GM10847 (cell line): Measurements from ENCODE around the gene CTRL.

ENCODE experiments used
- POLR2A ChIP-seq: IDR thresholded peaks from 2 replicates; pipeline ENCODE4 v1.6.1; 2011; ENCODE audit not compliant: insufficient read length; ENCODE audit errors: extremely low read depth

Gene CTRL

DNA sequence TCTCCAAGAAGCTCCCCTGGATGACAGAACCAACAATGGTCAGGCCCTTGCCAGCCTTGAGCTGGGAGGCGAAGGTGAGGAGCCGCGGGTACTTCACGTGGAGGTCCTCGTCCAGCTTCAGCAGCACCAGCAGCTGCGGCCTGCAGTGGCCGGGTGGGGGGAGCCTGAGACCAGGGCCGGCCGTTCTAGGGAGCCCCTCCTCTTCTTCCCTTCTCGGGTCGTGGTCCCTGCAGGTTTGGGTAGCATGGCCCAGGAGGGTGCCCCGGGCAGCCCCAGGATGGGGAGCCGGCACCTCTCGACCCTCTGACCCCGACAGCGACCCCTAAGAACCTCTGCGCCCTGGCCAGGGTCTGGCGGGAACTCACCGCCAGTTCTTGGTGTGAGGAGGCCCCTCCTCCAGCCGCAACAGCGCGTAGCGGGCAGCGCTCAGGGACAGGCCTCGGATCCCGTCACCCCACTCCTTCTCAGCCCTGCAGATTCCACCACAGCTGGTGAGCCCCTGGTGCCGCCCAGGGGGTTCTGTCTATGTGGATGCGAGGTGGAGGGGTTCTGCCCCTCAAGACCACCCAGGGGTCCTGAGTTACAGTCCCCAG, 15.4 kb upstream of the CTRL start:
- TF ChIP-seq POLR2A = no peak

DNA sequence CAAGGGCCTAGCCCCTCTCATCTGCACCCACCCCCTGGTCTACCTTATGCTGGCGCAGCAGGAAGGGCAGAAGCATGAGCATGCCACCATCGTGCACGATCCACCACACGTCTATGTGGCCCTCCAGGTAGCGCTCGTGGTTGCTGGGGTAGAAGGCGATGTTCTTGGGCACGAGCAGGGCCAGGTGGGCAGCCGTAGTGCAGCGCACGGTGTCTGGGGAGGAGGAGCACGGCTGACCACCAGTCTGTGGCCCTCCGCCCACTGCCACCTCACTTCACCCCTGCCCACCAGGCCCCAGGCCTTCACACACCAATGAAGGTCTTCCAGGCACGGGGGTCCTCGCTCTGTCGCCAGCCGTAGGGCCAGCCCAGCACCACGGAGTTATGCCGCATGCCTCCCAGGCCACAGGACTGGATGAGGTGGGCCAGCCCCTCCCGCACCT, 14.5 kb upstream of the CTRL start:
- no peak for TF ChIP-seq POLR2A

- no peak for TF ChIP-seq POLR2A
Measured at GRCh38 chr16:67945392-67945933, 13.8 kb upstream of the CTRL start.

DNA sequence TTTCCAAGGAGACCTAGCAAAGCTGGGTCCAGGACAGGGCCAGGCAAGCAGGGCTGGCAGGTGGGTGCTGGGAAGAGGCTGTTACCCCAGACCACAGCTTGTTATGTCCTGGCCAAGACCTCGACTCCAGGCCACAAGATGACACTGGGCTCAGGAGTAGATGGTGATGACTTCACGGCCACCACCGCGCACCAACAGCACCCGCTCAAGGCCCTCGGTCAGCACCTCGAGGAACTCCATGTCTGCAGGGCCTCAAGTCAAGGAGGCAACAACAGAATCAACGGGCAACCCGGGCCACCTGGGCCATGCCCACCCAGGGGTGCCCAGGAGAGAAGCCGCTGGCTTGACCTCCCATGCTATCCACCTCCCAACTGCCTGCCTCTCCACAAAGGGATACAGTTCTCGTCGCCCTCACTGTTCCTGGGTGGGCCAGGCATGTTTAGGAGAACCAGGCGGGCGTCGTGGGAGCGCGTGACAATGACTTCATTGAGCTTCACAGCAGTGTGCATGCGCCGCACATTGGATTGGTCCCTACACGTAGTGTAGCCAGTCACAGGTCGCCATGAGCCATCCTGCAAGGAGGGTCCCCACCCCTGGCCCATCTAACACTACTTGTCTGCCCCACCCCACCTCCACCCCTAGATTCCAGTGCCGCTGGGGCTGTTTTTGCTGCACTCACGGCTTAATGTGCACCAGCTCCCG, 13.2 kb upstream of the CTRL start:
- TF ChIP-seq POLR2A = no peak

- TF ChIP-seq POLR2A = no peak
Measured at GRCh38 chr16:67943619-67944504, 12.2 kb upstream of the CTRL start, which contains the start of gene LCAT. TSS of gene LCAT (minus strand) at chr16:67944120. CDS start at chr16:67944101, 19 bp downstream.

DNA sequence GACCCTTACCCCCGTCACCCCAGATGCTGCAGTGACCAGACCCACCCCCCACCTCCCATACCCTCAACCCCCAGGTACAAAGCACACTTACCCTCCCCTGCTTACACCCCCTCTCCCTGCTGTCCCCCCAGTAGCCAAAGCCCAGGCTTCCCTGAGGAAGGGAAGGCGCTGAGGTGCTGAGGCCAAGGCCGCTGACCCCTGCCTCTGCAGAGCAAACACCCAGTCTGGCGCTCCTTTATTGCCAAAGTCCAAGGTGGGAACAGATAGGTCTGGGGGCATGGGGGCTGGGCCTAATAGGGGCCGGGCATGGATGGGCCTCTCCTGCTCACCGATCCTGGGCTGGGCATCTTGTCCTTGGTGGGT, 11.6 kb upstream of the CTRL start:
- no peak for TF ChIP-seq POLR2A

DNA sequence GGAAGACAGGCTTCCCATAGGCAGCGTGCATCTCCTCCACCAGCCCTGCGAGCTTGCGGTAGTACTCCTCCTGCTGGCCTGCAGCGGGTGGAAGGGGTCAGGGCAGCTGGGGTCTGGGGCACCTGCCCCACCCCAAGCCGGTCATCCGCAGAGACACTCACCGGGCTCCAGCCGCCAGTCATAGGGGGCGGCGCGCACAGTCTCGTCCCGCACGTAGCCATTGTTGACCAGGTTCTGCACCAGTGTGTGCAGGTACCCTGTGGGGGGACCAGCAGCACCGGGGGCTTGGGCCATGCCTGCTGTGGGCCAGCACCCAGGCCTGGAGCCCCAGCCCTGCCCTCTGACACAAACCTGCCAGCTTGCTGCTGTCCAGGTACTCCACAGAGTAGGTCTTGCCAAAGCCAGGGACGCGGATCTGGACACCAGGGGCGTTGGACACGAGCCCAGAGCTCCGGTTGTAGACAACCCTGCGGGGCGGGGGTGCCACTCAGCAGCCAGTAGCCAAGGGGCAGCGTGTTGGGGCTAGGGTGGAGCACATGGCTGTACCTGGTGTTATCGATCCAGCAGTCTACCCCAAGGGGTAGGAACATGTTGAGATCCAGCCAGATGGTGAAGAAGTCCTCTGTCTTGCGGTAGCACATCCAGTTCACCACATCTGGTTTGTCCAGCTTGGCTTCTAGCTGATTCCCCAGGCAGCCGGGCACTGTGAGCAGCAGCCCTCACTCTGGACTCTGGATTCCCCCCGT, 11.0 kb upstream of the CTRL start:
- no peak for TF ChIP-seq POLR2A

GRCh38 chr16:67942200-67942509, 10.5 kb upstream of the CTRL start:
- no peak for TF ChIP-seq POLR2A

DNA sequence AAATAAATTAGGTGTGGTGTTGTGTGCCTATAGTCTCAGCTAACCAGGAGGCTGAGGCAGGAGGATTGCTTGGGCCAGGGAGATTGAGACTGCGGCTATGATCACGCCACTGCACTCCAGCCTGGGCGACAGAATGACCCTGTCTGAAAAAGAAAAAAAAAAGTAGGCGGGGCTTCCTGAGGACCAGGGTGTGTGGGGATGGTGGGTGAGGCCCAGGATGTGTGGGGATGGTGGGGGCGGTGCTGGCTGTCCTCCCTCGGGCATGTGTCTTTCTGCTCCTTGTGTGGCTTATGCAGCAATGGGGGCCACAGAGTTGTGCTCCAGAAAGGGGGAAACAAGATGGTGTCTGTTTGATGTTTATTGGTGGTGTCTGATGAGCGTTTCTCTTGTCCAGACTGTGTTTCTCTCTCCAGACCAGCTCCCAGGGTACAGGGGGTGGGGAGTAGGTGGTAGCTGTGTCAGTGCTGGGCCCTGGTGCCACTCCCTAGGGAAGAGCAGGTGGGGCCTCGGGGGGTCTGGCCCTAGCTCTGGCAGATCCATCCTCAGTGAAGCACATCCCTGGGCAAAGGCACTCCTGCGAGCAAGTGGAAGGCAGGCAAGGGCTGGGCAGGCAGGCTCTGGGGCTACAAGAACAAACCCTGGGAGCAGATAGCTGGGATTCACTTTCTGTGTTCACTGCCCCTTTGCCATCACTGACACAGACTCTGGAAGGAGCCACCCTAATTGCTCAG, 10.0 kb upstream of the CTRL start:
- TF ChIP-seq POLR2A = no peak

- TF ChIP-seq POLR2A = no peak
Measured at GRCh38 chr16:67940446-67941089, 8.9 kb upstream of the CTRL start.

DNA sequence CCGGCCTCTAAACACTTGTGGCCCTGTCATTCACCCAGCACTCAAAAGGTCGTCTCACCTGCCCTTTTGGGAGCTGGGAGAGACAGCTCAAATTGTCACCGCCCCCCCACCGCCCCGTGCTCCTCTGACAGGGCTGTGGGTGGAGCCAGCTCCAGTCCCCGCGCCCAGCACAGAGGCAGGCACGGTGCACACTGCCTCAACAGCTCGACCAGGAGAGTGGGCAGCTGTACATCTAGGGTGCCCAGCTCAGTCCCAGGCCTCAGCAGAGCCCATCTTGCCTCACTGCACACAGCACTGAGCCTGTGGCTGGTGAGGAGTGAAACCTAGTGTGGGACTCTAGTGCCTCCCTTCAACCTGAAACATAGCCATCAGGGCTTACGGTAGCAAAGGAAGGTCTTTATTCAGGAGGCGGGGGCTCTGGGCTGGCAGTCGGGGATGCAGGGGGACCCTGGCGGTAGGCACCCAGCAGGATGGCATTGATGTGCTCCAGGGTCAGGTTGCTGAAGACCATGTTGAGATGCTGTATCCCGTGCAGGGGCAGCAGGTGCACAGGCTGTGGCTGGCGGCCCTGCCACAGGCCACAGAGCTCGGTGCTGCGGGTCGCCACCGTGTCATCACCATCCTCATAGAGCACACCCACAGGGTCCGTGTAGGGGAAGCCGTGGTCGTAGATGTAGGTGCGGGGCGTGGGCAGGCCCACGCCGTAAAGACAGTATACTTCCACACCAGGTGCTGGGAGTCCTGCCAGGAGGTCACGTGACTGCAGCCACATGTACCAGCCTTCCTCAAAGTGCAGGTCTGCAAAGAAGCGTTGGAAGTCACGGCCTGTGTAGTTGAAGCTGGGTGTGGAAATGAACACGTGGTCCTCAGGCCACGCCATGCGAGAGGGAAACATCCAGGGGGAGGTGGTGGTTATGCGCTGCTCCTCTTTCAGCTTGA, 8.1 kb upstream of the CTRL start:
- no peak for TF ChIP-seq POLR2A

DNA sequence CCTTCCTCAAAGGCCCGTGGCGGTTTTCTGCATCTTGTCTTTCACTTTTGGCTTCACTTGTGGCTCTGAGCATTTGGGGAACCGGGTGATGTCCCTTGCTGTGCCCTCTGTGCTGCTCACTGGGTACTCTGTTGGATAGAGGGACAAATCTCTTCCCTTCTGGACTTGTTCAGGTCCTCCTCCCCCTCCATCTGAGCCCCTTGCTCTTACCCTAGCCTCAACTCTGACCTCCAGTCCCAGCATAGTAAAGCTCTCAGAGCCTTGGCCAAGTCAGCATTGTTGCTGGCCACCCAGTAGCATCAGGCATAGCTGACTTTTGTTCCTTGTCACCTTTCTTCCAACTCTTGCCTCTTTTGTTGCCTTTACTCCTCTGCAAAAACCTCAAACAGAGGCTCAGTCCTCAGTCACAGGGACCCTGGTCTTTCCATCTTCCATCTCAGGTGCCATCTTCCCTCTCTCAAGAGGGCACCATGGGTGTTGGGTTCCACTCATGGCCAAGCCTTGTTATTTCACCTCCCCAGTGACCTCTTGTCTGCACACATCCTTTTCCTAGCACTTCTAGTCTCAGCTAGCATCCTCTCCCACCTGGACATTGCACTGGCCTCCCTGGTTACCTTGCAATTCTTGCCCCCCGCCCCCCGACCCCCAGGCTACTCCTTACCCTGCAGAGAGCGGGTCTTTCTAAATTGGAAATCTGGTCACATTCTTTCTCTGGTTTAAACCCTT, 5.4 kb upstream of the CTRL start:
- TF ChIP-seq POLR2A = peak; percentile 6

GRCh38 chr16:67936124-67936879, 4.6 kb upstream of the CTRL start, which contains the start of gene PSMB10:
TSS of gene PSMB10 (minus strand) at chr16:67936850. CDS start at chr16:67936749, 101 bp downstream.
- peak; percentile 63 for TF ChIP-seq POLR2A
